Measurements from ENCODE around the gene PTPN1. TPM values are rescaled to one million over a fixed set of nuclear protein-coding genes. Genes with fewer than 3 reads are reported as not detected.

Gene PTPN1
- total and polyA plus RNA-seq, 4 donors = 51.4 to 80.4 (median 64.7) TPM

- H3K4me1 ChIP-seq (ENCODE audit: control insufficient read depth in 5 of 5, insufficient read depth in 5 of 5, low read length in 5 of 5) = peaks cover 0 to 14% (median 4%) of the 10 kb centered on the region in 5 donors
- no peaks in the 10 kb centered on the region for H3K9me3 ChIP-seq (ENCODE audit: control insufficient read depth in 4 of 4, insufficient read depth in 3 of 4, low read length in 3 of 4)
- ATAC-seq (ENCODE audit: insufficient read depth, low FRiP score) (no peak), DNase-seq (no peak)
- H3K9ac ChIP-seq (ENCODE audit: insufficient read depth in 1 of 2, low read length in 2 of 2) = no peak overlapping the region
- 51 to 66% methylated on average over 19 of the region's 19 CpGs for WGBS, 2 donors
- TF ChIP-seq CTCF (IDR thresholded peaks at IDR 0.05; ENCODE audit: control extremely low read depth, extremely low read depth) = no peak
- H3K4me3 ChIP-seq = no peak overlapping the region
- H3K27ac ChIP-seq (ENCODE audit: low read depth in 1 of 2, low read length in 1 of 2) = no peak overlapping the region
- H3K36me3 ChIP-seq (ENCODE audit: control insufficient read depth in 4 of 4, insufficient read depth in 4 of 4, low read length in 4 of 4) = peaks cover 0 to 4% (median 3%) of the 10 kb centered on the region in 4 donors
- peaks cover 0 to 2% (median 0%) of the 10 kb centered on the region in 3 donors for H3K27me3 ChIP-seq (ENCODE audit: control insufficient read depth in 3 of 3, insufficient read depth in 3 of 3, low read length in 2 of 3)
These were observed 84.6 kb downstream of the PTPN1 start for GRCh38 chr20:50594591-50595432.

- peaks cover 0 to 14% (median 4%) of the 10 kb centered on the region in 5 donors for H3K4me1 ChIP-seq (ENCODE audit: control insufficient read depth in 5 of 5, insufficient read depth in 5 of 5, low read length in 5 of 5)
- H3K9me3 ChIP-seq (ENCODE audit: control insufficient read depth in 4 of 4, insufficient read depth in 3 of 4, low read length in 3 of 4) = no peaks in the 10 kb centered on the region
- ATAC-seq (ENCODE audit: insufficient read depth, low FRiP score) = no peak
- peaks cover 0 to 1% (median 0%) of the 10 kb centered on the region in 4 donors for H3K36me3 ChIP-seq (ENCODE audit: control insufficient read depth in 4 of 4, insufficient read depth in 4 of 4, low read length in 4 of 4)
- no peak overlapping the region for H3K27ac ChIP-seq (ENCODE audit: low read depth in 1 of 2, low read length in 1 of 2)
- no peak for TF ChIP-seq CTCF (IDR thresholded peaks at IDR 0.05; ENCODE audit: control extremely low read depth, extremely low read depth)
- no peak overlapping the region for H3K9ac ChIP-seq (ENCODE audit: insufficient read depth in 1 of 2, low read length in 2 of 2)
- DNase-seq = no peak
- WGBS, 2 donors = 69% methylated on average over 6 of the region's 6 CpGs
- no peak overlapping the region for H3K4me3 ChIP-seq
- peaks cover 0 to 2% (median 0%) of the 10 kb centered on the region in 3 donors for H3K27me3 ChIP-seq (ENCODE audit: control insufficient read depth in 3 of 3, insufficient read depth in 3 of 3, low read length in 2 of 3)
These were observed 85.3 kb downstream of the PTPN1 start for GRCh38 chr20:50595433-50595895.

GRCh38 chr20:50595988-50596693, 86.0 kb downstream of the PTPN1 start:
- peak in 1 of 3 donors; percentile 39 for DNase-seq
- Histone ChIP-seq H3K27ac (ENCODE audit: low read depth in 1 of 2, low read length in 1 of 2) (no peak overlapping the region), H3K27me3 (ENCODE audit: control insufficient read depth in 3 of 3, insufficient read depth in 3 of 3, low read length in 2 of 3) (peaks cover 0 to 2% (median 0%) of the 10 kb centered on the region in 3 donors), H3K9ac (ENCODE audit: insufficient read depth in 1 of 2, low read length in 2 of 2) (no peak overlapping the region), H3K9me3 (ENCODE audit: control insufficient read depth in 4 of 4, insufficient read depth in 3 of 4, low read length in 3 of 4) (no peaks in the 10 kb centered on the region), H3K4me1 (ENCODE audit: control insufficient read depth in 5 of 5, insufficient read depth in 5 of 5, low read length in 5 of 5) (peaks cover 0 to 14% (median 4%) of the 10 kb centered on the region in 5 donors), H3K4me3 (no peak overlapping the region), H3K36me3 (ENCODE audit: control insufficient read depth in 4 of 4, insufficient read depth in 4 of 4, low read length in 4 of 4) (no peaks in the 10 kb centered on the region)
- no peak for ATAC-seq (ENCODE audit: insufficient read depth, low FRiP score)
- 44 to 59% methylated on average over 15 of the region's 15 CpGs for WGBS, 2 donors
- TF ChIP-seq CTCF (IDR thresholded peaks at IDR 0.05; ENCODE audit: control extremely low read depth, extremely low read depth) = no peak

All from lung (tissue), 12 donors.